Erythroblast (primary cell): ENCODE measurements around the gene KIAA0825.

Experiments used
- GATA1 ChIP-seq: IDR thresholded peaks from 2 replicates; pipeline ENCODE4 v1.6.1; 2011; ENCODE audit warnings: low read depth, mild to moderate bottlenecking, control low read depth, low read length, moderate library complexity
- POLR2A ChIP-seq: IDR thresholded peaks from 2 replicates; pipeline ENCODE4 v1.6.1; 2011; ENCODE audit warnings: mild to moderate bottlenecking, low read length

- TF ChIP-seq POLR2A (no peak), GATA1 (no peak)
These were observed 257.2 kb downstream of the KIAA0825 start for GRCh38 chr5:94361161-94361560.
